ENCODE results near the gene OAT. TPM values are rescaled to one million over a fixed set of nuclear protein-coding genes. Genes with fewer than 3 reads are reported as not detected.

OAT gene
- total and polyA plus RNA-seq, 12 donors: 15.1 to 46.9 (median 31.5) TPM

DNA sequence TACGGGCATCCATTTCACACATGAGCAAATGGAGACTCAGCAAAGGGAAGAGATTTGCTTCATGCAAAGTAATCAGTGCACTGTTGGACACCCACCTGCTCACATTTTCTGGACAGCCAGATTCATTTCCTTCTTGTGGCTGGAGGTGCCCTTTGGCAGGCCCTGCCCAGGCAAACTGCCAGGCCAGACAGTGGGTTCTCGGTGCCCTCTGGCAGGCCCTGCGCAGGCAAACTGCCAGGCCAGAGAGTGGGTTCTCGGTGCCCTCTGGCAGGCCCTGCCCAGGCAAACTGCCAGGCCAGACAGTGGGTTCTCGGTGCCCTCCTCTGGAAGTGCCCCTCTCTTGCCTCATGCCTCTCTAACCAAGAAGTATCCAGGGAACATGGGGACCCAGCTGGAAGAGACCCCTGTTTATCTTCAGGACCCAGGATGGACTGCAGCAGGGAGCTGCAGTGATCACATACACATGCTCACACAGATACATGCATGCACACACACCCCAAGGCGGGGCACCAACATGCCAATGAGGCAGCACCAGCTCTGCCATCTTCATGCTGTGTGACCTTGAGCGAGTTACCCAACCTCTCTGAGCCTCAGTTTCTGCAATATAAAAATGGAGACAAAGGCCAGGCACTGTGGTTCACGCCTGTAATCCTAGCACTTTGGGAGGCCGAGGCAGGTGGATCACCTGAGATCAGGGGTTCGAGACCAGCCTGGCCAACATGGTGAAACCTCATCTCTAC lies 67.1 kb downstream of the OAT start:
- Histone ChIP-seq H3K27ac (no peak overlapping the region), H3K4me1 (peaks cover 0 to 17% (median 7%) of the 10 kb centered on the region in 9 donors), H3K9me3 (no peaks in the 10 kb centered on the region), H3K4me3 (no peak overlapping the region), H3K36me3 (no peaks in the 10 kb centered on the region), H3K27me3 (peaks cover 0 to 10% (median 0%) of the 10 kb centered on the region in 7 donors)
- 76 to 79% methylated on average over 10 of the region's 10 CpGs for WGBS, 2 donors
- intact Hi-C loops (cut with DNase I): no loop called here
- DNase-seq (peak in 1 of 2 donors; percentile 62), ATAC-seq (peak in 3 of 8 donors; percentile 10 to 68 (median 47))
- TF ChIP-seq, protein P1, sequence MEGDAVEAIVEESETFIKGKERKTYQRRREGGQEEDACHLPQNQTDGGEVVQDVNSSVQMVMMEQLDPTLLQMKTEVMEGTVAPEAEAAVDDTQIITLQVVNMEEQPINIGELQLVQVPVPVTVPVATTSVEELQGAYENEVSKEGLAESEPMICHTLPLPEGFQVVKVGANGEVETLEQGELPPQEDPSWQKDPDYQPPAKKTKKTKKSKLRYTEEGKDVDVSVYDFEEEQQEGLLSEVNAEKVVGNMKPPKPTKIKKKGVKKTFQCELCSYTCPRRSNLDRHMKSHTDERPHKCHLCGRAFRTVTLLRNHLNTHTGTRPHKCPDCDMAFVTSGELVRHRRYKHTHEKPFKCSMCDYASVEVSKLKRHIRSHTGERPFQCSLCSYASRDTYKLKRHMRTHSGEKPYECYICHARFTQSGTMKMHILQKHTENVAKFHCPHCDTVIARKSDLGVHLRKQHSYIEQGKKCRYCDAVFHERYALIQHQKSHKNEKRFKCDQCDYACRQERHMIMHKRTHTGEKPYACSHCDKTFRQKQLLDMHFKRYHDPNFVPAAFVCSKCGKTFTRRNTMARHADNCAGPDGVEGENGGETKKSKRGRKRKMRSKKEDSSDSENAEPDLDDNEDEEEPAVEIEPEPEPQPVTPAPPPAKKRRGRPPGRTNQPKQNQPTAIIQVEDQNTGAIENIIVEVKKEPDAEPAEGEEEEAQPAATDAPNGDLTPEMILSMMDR (IDR thresholded peaks at IDR 0.05): no peak

DNA sequence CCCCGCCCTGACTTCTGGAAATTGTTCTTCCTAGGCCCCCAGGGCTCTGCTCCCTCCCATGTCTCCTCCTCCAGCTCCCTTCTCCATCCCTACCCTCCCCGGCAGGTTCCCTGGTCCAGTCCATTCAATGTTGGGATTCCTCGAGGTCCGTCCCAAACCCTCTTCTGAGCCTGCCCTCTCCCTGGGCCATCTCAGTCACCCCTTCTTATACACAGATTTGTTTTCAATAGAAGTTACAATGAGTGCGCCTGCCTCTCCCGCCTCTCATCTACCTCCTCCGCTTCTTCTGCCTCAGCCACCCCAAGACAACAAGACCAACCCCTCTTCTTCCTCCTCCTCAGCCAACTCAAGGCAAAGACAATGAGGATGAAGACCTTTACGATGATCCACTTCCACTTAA lies 67.9 kb downstream of the OAT start:
- Histone ChIP-seq H3K9me3 (no peaks in the 10 kb centered on the region), H3K4me3 (no peak overlapping the region), H3K27ac (no peak overlapping the region), H3K4me1 (peaks cover 0 to 17% (median 7%) of the 10 kb centered on the region in 9 donors), H3K36me3 (no peaks in the 10 kb centered on the region), H3K27me3 (peaks cover 0 to 10% (median 0%) of the 10 kb centered on the region in 7 donors)
- TF ChIP-seq, protein P1 (IDR thresholded peaks at IDR 0.05): no peak
- DNase-seq (no peak), ATAC-seq (no peak)
- intact Hi-C loops (cut with DNase I): no loop called here
- WGBS, 2 donors: 95 to 97% methylated on average over 8 of the region's 8 CpGs

DNA sequence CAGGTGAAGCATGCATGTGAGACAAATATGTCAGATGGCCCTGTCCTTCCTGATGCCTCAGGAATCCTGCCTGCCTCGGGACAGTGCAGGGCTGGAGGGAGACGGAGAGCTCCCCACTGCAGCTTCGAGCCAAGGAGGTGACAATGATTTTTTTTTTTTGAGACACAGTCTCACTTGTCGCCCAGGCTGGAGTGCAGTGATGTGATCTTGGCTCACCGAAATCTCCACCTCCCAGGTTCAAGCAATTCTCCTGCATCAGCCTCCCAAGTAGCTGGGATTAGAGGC lies 68.8 kb downstream of the OAT start:
- H3K27ac ChIP-seq: no peak overlapping the region
- ATAC-seq: no peak
- 68 to 76% methylated on average over 5 of the region's 5 CpGs for WGBS, 2 donors

DNA sequence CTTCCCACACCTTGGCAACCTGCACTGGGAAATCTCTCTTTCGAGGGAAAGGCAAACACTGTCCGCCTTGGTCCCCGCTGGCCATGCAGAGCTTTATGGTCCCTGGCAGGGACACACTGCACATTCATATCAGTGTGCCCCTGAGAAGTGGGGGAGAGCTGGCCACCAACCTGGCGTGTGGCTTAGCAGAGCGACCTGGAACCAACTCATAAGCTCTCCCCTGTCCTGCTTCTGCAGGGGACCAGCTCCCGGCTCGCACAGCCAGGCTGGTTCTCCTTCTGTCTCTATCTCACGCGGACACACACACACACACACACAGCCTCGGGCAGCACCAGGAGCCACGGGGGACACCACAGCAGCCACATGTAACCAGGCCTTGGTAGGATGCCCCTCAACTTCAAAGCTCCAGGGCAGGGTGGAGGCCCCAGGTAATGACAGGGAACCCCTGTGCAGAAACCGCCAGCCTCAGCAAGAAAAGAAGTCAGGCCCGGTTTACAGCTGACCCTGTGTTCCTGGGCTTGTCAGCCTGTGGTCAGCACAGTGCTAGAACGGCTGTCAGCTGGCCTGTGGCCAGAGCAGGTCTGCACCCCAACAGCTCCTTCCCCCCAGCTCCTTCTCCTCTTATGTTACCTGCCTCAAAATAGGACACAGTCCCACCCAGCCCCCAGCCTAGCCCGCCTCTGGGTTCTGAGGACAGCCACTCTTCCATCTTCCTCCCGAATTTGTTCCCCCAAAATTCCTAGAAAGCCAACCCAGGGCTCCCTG lies 69.3 kb downstream of the OAT start:
- WGBS, 2 donors: 79 to 89% methylated on average over 16 of the region's 16 CpGs
- H3K4me3 ChIP-seq: no peak overlapping the region
- no peak for ATAC-seq
- TF ChIP-seq, protein P1 (IDR thresholded peaks at IDR 0.05): no peak
- H3K9me3 ChIP-seq: no peaks in the 10 kb centered on the region
- H3K36me3 ChIP-seq: no peaks in the 10 kb centered on the region
- peaks cover 0 to 10% (median 0%) of the 10 kb centered on the region in 7 donors for H3K27me3 ChIP-seq
- DNase-seq: no peak
- H3K4me1 ChIP-seq: peaks cover 0 to 6% (median 1%) of the 10 kb centered on the region in 9 donors
- H3K27ac ChIP-seq: no peak overlapping the region
- intact Hi-C loops (cut with DNase I): no loop called here

More for the DNA sequence above, 68.8 kb downstream of the OAT start:
- intact Hi-C loops (cut with DNase I): no loop called here
- TF ChIP-seq, protein P1 (IDR thresholded peaks at IDR 0.05): no peak
- Histone ChIP-seq H3K4me1 (peaks cover 0 to 11% (median 5%) of the 10 kb centered on the region in 9 donors), H3K4me3 (no peak overlapping the region), H3K9me3 (no peaks in the 10 kb centered on the region), H3K36me3 (no peaks in the 10 kb centered on the region), H3K27me3 (peaks cover 0 to 10% (median 0%) of the 10 kb centered on the region in 7 donors)
- DNase-seq: no peak

Measured in heart right ventricle (tissue), 16 donors.